ENCODE data around the gene ST14.
A peak's percentile ranks its signal among the peaks of the same experiment; 100 is the strongest.

The ST14 gene

DNA sequence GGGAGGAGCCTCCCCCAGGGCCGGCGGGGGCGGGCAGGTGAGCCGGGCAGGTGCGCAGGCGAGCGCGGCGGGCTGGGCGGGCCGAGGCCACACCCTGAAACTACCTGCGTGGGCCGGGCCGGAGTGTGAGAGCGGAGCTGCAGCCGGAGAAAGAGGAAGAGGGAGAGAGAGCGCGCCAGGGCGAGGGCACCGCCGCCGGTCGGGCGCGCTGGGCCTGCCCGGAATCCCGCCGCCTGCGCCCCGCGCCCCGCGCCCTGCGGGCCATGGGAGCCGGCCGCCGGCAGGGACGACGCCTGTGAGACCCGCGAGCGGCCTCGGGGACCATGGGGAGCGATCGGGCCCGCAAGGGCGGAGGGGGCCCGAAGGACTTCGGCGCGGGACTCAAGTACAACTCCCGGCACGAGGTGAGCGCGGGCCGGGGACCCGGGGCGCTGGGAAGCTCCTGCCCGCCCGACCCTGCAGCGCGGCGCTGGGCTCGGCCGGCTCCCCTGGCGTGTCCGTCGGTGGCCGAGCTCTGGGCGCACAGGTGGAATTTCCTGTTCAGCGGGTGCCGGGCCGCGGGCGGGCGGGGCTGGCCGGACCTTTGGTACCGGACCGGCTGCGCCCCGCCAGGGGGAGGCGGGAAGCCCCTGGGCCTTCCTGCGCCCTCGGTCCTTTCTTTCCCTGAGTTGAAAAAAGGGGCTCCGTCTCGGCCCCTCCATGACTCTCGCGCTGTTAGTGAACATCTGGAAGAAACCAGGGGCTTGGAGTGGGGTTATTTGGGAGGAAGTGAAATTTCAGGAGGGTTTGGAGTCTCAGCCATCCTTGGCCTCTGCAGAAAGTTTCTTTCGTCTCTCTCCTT, at the start of gene ST14:
Gene ST14, plus strand, starts transcription at position 126 of the 841 bp plus-strand sequence. Its CDS starts 198 bp downstream, at position 324.
- Histone ChIP-seq H3K4me3 (ENCODE audit: low read length) (no peak within 1 kb of the TSS), H3K27me3 (replicated peaks; ENCODE audit: control insufficient read depth, insufficient read depth, low read length) (peaks cover 41% of the 10 kb centered on the region), H3K9ac (ENCODE audit: low read length) (no peak within 1 kb of the TSS), H3K4me1 (ENCODE audit: control insufficient read depth, insufficient read depth, low read length) (peaks cover 9% of the 10 kb centered on the region), H3K9me3 (ENCODE audit: control insufficient read depth, low read length) (no peaks in the 10 kb centered on the region), H3K36me3 (ENCODE audit: control insufficient read depth, insufficient read depth, low read length, severe bottlenecking) (no peaks in the 10 kb centered on the region)
- peak; percentile 22 for DNase-seq (ENCODE audit: low read depth)

DNA sequence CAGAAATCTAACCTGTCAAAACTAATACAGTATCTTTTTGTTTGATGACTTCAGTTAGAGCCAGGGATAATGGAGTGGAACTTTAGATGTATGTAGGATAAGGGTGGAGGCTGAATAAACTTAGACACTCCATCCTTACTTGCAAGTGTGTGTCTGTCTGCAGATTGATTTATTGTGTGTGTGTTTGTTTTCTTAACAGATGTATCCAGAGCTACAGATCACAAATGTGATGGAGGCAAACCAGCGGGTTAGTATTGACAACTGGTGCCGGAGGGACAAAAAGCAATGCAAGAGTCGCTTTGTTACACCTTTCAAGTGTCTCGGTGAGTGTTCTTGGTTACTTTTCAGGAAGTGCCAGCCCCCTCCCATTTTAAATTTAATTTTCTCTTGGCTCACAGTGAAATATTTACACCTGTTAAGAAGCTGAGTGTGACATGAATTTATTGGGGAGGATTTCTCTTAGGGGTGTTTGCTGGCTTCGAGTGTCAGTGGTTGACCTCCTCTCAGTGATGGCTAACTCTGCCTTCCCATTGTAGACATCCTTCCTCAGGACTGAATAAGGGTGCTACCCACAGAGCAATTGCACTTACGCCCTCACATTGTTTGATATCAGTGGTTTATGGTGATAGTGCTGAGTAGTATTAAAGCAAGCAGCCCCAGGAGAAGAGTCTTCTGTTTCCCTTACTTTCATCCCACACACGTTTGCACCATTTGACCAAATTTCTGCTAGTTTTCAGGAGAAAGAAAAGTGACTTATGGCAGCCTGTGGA, 49.1 kb upstream of the ST14 start:
- Histone ChIP-seq H3K27me3 (replicated peaks; ENCODE audit: control insufficient read depth, insufficient read depth, low read length) (no peaks in the 10 kb centered on the region), H3K36me3 (ENCODE audit: control insufficient read depth, insufficient read depth, low read length, severe bottlenecking) (peaks cover 32% of the 10 kb centered on the region), H3K9me3 (ENCODE audit: control insufficient read depth, low read length) (no peaks in the 10 kb centered on the region), H3K4me1 (ENCODE audit: control insufficient read depth, insufficient read depth, low read length) (peaks cover 15% of the 10 kb centered on the region), H3K9ac (ENCODE audit: low read length) (no peak overlapping the region), H3K4me3 (ENCODE audit: low read length) (no peak overlapping the region)
- no peak for DNase-seq (ENCODE audit: low read depth)

DNA sequence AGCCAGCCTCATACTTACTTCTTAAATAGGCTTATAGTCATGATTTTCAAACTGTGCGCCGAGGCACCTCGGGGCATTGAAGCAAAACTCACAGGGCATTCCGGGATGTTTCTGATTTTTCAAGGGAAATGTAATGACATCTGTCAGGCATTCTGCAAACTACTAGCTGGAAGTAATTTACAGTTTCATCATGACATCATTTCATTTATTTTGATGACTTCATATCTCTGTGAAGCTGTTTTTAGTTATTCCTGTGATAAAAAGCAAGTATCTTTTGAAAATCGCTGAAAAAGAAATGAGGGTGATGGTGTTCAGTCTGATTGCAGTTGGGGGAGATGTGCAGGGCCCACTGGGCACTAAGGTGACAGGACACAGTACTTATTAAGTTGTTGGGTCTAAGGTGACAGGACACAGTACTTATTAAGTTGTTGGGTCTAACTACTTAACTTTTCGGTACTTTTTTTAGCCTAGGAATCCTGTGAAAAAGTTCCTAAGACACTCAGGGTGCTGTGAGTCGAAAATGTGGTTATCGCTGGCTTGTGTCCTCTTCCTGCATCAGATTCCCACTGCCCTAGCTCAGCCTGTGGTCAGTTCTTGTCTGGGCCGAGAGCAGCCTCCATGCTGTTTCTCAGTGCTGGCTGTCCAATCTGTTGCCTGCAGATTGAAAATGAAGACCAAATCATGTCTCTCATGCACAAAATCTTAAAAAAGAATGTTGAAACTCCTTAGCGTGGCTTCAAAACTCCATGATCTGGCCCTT, 47.3 kb upstream of the ST14 start:
- DNase-seq (ENCODE audit: low read depth) = no peak

DNA sequence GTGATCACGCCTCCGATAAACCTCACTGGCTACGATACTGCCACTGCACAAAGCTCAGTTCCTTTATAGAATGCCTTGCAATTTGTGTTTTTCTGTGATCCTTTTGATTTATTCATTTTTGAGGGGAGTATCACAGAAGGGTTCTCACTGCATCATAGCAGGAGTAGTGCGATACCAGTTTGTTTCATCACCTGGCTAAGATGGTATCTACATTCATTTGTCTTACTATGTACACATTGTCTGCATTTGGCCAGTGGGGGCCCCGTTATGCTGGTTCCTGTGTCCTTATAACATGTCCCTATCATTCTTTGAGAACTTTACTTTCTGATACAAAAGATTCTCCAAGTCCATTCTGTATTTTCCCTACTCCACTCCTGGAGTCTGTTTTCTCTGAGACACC, 45.3 kb upstream of the ST14 start:
- no peak for DNase-seq (ENCODE audit: low read depth)
- no peak overlapping the region for H3K4me3 ChIP-seq (ENCODE audit: low read length)
- peaks cover 32% of the 10 kb centered on the region for H3K36me3 ChIP-seq (ENCODE audit: control insufficient read depth, insufficient read depth, low read length, severe bottlenecking)
- no peak overlapping the region for H3K9ac ChIP-seq (ENCODE audit: low read length)
- no peaks in the 10 kb centered on the region for H3K9me3 ChIP-seq (ENCODE audit: control insufficient read depth, low read length)
- H3K4me1 ChIP-seq (ENCODE audit: control insufficient read depth, insufficient read depth, low read length) = peaks cover 18% of the 10 kb centered on the region
- H3K27me3 ChIP-seq (replicated peaks; ENCODE audit: control insufficient read depth, insufficient read depth, low read length) = no peaks in the 10 kb centered on the region

More for the DNA sequence above, 47.3 kb upstream of the ST14 start:
- Histone ChIP-seq H3K36me3 (ENCODE audit: control insufficient read depth, insufficient read depth, low read length, severe bottlenecking) (peaks cover 32% of the 10 kb centered on the region), H3K4me3 (ENCODE audit: low read length) (no peak overlapping the region), H3K9ac (ENCODE audit: low read length) (no peak overlapping the region), H3K4me1 (ENCODE audit: control insufficient read depth, insufficient read depth, low read length) (peaks cover 18% of the 10 kb centered on the region), H3K27me3 (replicated peaks; ENCODE audit: control insufficient read depth, insufficient read depth, low read length) (no peaks in the 10 kb centered on the region), H3K9me3 (ENCODE audit: control insufficient read depth, low read length) (no peaks in the 10 kb centered on the region)

DNA sequence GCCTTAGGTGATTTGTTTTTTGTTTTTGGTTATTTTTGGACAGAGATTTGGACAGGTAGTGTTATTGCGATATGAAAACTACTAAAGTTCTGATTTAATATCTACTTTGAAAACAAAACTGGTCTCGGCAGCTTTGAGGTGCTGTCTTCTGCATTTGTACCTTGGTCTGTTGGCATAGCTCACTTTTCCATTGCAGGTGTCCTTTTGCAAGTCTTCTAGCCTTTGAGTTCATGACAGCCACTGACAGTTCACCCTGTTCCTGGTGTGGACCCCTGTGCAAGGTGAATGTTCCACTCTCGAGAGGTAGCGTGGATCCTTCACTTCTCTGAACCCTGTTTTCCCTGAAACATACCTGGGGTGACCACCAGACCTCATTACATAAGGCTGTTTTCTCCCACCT, 44.9 kb upstream of the ST14 start:
- Histone ChIP-seq H3K36me3 (ENCODE audit: control insufficient read depth, insufficient read depth, low read length, severe bottlenecking) (peaks cover 30% of the 10 kb centered on the region), H3K27me3 (replicated peaks; ENCODE audit: control insufficient read depth, insufficient read depth, low read length) (no peaks in the 10 kb centered on the region)
- DNase-seq (ENCODE audit: low read depth) = no peak

DNA sequence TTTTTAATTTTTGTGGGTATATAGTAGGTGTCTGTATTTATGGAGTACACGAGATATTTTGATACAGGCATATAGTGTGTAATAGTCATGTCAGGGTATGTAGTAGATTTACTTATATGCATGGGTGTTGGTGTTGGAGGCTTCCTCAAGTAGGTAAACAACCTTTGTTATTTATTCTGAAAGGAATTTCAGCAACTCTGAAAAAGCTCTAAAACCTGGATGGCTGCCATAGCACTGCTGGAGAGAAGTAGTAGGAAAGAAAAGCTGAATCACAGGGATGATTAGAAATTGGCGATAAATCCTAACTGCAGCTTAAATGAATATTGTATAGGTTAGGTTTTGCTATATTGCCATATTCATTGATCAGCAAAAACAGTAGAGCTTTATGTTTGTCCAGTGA, 44.4 kb upstream of the ST14 start:
- Histone ChIP-seq H3K36me3 (ENCODE audit: control insufficient read depth, insufficient read depth, low read length, severe bottlenecking) (peaks cover 27% of the 10 kb centered on the region), H3K9me3 (ENCODE audit: control insufficient read depth, low read length) (no peaks in the 10 kb centered on the region), H3K4me3 (ENCODE audit: low read length) (no peak overlapping the region), H3K4me1 (ENCODE audit: control insufficient read depth, insufficient read depth, low read length) (peaks cover 18% of the 10 kb centered on the region), H3K27me3 (replicated peaks; ENCODE audit: control insufficient read depth, insufficient read depth, low read length) (no peaks in the 10 kb centered on the region), H3K9ac (ENCODE audit: low read length) (no peak overlapping the region)
- DNase-seq (ENCODE audit: low read depth) = peak; percentile 60

More for the DNA sequence above, 44.9 kb upstream of the ST14 start:
- Histone ChIP-seq H3K4me1 (ENCODE audit: control insufficient read depth, insufficient read depth, low read length) (peaks cover 18% of the 10 kb centered on the region), H3K4me3 (ENCODE audit: low read length) (no peak overlapping the region), H3K9ac (ENCODE audit: low read length) (no peak overlapping the region), H3K9me3 (ENCODE audit: control insufficient read depth, low read length) (no peaks in the 10 kb centered on the region)

DNA sequence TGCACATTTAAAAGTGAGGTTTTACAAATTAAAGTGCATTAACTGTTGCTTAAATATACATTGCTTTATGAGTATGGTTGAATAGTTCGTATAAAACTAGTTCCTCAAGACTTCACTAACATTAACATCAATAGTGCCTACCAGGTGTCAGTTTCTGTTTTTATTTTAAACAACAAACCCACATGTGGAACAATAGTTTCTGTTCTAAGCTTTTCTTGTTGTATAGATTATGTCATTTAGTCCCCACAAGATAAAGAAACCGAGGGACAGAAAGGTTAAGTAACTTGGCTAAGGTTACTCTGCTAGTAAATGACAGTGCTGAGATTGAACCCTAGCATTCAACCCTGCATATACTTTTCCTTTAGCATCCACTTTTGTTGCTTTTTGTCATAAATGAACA, 41.4 kb upstream of the ST14 start:
- Histone ChIP-seq H3K4me1 (ENCODE audit: control insufficient read depth, insufficient read depth, low read length) (peaks cover 18% of the 10 kb centered on the region), H3K9ac (ENCODE audit: low read length) (no peak overlapping the region), H3K4me3 (ENCODE audit: low read length) (no peak overlapping the region), H3K27me3 (replicated peaks; ENCODE audit: control insufficient read depth, insufficient read depth, low read length) (no peaks in the 10 kb centered on the region), H3K9me3 (ENCODE audit: control insufficient read depth, low read length) (no peaks in the 10 kb centered on the region), H3K36me3 (ENCODE audit: control insufficient read depth, insufficient read depth, low read length, severe bottlenecking) (peaks cover 23% of the 10 kb centered on the region)
- no peak for DNase-seq (ENCODE audit: low read depth)

DNA sequence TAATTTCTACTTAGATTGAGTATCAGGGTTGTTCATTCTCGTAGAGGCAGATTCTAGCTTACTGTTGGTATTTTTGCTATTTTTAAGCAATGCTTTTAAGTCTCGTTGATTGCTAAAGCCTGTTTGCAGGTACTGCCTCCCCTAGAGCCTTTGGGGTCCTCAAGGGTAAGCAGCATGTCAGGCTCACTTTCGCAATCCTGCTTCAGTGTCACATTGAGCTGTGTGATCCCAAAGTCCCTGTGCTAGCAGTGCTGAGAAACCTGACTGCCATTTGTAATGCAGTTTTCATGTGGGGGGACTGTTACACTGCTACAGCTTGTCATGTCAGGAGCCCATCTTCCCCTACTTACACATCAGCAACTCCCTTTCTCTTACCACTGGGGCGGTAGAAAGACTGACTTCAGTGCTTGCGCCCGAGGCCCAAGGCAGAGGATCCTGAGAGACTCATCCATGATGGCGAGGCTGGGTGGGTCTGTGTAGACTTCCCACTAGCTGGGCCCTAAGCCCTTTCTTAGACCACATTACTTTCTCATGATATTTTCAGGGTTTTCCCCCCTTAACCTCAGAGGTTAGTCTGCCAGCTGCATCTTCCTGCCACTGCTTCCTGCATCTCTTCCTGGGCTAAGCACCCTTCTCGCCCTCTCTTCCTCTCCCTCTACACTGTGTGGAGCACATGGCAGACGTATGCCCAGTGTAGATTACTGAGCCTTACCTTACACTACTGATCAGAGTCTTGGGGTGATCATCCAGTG, 40.8 kb upstream of the ST14 start:
- Histone ChIP-seq H3K9me3 (ENCODE audit: control insufficient read depth, low read length) (no peaks in the 10 kb centered on the region), H3K27me3 (replicated peaks; ENCODE audit: control insufficient read depth, insufficient read depth, low read length) (no peaks in the 10 kb centered on the region), H3K4me3 (ENCODE audit: low read length) (no peak overlapping the region), H3K9ac (ENCODE audit: low read length) (no peak overlapping the region), H3K4me1 (ENCODE audit: control insufficient read depth, insufficient read depth, low read length) (peaks cover 24% of the 10 kb centered on the region), H3K36me3 (ENCODE audit: control insufficient read depth, insufficient read depth, low read length, severe bottlenecking) (peaks cover 30% of the 10 kb centered on the region)
- no peak for DNase-seq (ENCODE audit: low read depth)

DNA sequence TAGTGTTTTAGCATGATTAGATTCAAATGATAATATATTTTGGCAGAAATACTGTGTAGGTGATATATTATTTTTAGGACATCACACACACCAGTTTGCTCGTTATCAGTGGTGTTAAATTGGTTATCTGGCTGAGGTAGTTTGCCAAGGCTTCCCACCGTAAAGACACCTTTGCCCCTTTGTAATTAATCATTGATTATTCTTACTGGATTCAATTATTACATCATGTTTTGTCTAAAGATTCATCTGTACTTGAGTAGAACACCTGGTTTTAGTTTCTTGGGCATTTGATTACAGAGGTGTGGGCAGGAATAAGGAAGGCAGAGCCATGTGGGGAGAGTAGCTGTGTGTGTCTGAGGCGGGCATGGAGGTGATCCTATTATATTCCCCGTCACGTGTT, 39.5 kb upstream of the ST14 start:
- Histone ChIP-seq H3K4me1 (ENCODE audit: control insufficient read depth, insufficient read depth, low read length) (peaks cover 26% of the 10 kb centered on the region), H3K36me3 (ENCODE audit: control insufficient read depth, insufficient read depth, low read length, severe bottlenecking) (peaks cover 30% of the 10 kb centered on the region), H3K4me3 (ENCODE audit: low read length) (no peak overlapping the region), H3K27me3 (replicated peaks; ENCODE audit: control insufficient read depth, insufficient read depth, low read length) (no peaks in the 10 kb centered on the region), H3K9ac (ENCODE audit: low read length) (no peak overlapping the region), H3K9me3 (ENCODE audit: control insufficient read depth, low read length) (no peaks in the 10 kb centered on the region)
- no peak for DNase-seq (ENCODE audit: low read depth)

DNA sequence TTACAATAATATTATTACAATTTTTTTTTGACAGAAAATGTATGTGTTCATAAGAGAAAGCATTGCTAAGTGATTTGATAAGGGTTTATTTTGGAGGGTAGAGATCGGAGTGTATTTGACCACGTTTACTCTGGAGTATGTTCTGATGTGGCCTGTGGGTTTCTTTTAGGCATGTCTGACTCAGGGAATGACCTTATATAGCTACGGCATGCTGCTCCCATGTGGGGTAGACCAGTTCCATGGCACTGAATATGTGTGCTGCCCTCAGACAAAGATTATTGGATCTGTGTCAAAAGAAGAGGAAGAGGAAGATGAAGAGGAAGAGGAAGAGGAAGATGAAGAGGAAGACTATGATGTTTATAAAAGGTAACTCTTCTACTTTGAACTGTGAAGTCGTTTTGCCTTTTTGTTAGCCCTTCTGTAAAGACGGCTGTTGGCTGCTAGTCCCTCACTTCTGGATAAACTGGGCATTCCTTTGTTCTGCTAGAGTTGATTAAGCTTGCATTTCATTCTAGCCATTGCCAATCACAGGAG, 38.1 kb upstream of the ST14 start:
- H3K4me1 ChIP-seq (ENCODE audit: control insufficient read depth, insufficient read depth, low read length) = peaks cover 30% of the 10 kb centered on the region
- H3K36me3 ChIP-seq (ENCODE audit: control insufficient read depth, insufficient read depth, low read length, severe bottlenecking) = peaks cover 30% of the 10 kb centered on the region
- DNase-seq (ENCODE audit: low read depth) = no peak
- H3K27me3 ChIP-seq (replicated peaks; ENCODE audit: control insufficient read depth, insufficient read depth, low read length) = no peaks in the 10 kb centered on the region
- no peak overlapping the region for H3K9ac ChIP-seq (ENCODE audit: low read length)
- H3K4me3 ChIP-seq (ENCODE audit: low read length) = no peak overlapping the region
- H3K9me3 ChIP-seq (ENCODE audit: control insufficient read depth, low read length) = no peaks in the 10 kb centered on the region
